Amygdala (tissue), 56 donors: ENCODE measurements around the gene MARCHF9.
"Not testable (repeated sequence)": the region's sequence is repeated elsewhere in the genome, so short reads cannot be mapped to it uniquely, and the experiment has no call there.

Experiments
- DNase-seq, 56 donors: peaks; one replicate each; lab custom pipeline; 2025; lab: John Stamatoyannopoulos, UW

Gene MARCHF9

DNA sequence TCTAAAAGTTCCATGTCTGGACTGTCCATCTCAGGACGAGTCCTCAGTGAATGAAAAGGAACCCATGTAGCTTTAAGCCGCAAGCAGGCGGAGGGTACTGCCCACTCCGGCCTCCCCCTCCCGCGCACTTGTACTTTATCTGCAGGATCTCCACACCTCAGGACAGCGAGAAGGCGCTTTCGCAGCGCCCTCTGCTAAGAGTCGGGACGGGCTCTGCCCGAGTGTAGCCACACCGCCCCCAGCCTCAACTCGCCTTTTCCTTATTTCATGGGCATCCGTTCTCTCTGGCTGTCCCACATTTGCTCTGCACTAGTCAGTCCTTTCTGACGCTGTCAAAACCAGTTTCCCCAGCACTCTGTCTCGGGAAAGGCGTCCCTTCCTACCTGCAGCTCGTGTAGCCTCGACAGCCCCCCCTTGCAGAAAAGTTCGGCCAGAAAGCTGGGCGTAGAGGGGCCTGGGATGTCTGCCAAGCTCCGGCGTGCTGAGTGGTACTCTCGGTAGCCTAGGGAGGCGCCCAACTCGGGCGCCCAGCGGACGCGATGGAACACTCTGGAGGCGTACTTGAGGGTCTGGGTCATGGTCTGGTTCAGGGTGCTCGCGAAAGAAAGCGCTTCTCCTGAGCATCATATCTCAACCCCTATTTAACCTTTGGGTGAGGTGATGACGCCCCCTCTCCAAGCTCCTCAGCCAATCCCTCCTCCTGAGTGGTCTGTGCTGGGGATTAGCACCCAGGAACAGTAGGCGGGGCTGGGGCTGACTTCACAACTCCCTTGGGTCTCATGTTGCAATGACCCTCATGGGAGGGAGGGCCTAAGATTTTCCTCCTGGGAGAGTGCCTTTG lies 11.8 kb downstream of the MARCHF9 start, which contains the start of gene CYP27B1:
Gene CYP27B1 (minus strand): TSS at position 615 of the 841 bp plus-strand sequence. CDS start 37 bp downstream, at position 578.
- DNase-seq: no peak

GRCh38 chr12:57767305-57767698 lies 12.4 kb downstream of the MARCHF9 start:
- no peak for DNase-seq

DNA sequence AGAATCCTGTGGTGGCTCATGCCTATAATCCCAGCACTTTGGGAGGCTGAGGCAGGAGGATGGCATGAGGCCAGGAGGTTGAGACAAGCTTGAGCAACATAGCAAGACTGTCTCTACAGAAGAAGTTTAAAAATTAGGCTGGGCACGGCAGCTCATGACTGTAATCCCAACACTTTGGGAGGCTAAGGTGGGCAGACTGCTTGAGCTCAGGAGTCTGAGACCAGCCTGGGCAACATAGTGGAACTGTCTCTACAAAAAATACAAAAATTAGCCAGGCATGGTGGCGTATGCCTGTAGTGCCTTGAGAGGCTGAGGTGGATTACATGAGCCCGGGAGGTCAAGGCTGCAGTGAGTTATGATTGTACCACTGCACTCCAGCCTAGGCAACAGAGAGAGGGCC lies 13.0 kb downstream of the MARCHF9 start:
- DNase-seq: no peak

DNA sequence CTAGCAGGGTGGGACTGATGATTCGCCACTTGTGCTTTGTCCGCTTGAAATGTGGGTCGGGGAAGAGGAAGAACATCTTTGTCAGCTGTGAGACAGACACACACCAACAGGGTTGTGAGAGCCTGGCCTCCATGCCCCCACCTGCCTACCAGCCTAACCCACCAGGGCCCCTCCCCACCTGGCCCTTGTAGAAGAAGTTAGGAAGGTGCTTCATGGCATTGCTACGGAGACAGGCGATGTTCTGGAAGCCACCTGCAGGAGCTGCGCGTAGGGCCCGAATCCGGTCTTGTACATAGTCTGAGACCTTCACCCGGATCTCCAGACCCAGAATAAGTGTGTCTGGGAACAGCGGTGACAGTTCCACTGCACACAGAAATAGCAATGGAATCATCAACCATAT lies 14.7 kb downstream of the MARCHF9 start:
- no peak for DNase-seq

DNA sequence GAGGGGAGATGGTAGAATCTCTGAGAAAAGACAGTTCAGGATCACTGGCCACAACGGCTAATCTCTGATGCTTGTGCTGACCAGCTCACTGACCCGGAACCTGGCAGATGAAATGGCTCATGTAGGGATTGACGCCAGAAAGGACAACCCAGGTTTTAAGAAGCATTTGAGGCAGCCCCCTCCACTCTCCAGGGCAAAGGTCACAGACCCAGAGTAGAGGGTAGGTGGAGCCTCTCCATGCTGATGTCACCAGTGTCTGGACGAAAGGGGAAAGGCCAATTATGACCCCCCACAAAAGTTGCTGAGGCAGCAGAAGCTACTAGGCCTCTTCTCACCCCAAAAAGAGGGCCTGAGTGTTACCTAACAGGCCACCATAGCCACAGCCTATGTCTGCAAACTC lies 15.8 kb downstream of the MARCHF9 start:
- DNase-seq: no peak

DNA sequence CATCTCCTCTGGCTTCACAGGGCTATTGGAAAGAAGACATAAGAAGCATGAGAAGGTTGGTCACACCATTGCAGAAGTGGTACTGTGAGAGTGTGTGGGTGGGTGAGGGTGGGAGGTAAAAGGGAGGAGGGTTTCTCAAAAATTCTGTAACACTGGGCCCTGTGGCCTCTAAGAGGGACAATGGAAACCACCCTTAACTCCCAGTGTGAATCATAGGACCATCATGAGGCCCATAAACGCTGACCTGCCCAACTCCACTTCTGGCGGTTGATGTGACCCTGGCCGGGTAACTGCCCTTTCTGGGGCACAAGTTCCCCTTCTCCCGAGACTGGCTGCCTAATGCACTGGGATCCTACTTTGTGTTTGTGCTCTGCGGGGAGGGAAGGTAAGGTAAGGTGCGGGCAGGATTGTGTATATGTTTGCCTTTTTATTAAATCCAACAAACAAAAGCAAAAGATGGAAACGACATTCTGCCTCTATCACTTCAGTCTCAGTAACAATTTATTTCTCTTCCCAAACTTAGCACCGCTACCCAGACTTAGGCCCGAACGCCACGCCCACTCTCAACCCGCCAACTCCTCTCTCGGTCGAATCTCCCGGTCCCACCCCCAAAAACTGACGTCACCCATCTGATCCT lies 16.5 kb downstream of the MARCHF9 start:
- peak in 20 of 56 donors; percentile 64 to 90 (median 77) for DNase-seq

DNA sequence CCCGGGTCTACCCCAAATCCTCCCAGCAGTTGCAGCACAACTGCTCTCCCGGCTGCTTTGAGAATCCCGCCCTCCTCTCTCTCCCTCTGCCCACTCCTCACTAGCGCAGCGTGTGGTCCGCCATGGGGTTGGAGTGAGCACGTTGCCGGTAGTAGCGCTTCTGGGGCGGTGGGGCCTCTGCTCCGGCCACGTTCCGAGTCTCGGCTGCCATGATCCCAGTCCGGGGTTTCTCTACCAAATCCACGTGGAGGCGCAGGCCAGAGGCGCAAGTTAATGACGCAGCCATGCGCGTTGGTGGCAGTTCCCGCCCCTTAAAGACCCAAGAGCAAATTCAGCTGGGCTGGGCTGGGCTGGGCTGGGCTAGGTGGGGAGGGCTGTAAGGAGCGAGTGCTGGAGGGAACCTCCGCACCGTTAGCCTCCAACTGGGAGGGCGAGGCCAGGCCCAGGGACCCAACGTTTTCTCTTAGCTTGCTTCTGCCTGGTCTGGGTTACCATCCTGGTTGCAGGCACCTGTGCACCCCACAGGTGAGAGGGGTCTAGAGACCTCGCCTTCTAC lies 17.0 kb downstream of the MARCHF9 start, which contains the start of gene METTL1:
Gene METTL1 (minus strand): TSS at position 233 of the 556 bp plus-strand sequence. CDS start 22 bp downstream, at position 211.
- DNase-seq: peak; percentile 32 to 97 (median 89)

GRCh38 chr12:57772429-57773322 lies 17.8 kb downstream of the MARCHF9 start, which contains the start of gene EEF1AKMT3:
Gene EEF1AKMT3, plus strand, starts transcription at chr12:57772614. Its CDS starts 111 bp downstream, at chr12:57772725.
- peak in 27 of 56 donors; percentile 23 to 68 (median 52) for DNase-seq

- not testable (repeated sequence) for DNase-seq
Observed at GRCh38 chr12:57774634-57775033, 19.7 kb downstream of the MARCHF9 start.

DNA sequence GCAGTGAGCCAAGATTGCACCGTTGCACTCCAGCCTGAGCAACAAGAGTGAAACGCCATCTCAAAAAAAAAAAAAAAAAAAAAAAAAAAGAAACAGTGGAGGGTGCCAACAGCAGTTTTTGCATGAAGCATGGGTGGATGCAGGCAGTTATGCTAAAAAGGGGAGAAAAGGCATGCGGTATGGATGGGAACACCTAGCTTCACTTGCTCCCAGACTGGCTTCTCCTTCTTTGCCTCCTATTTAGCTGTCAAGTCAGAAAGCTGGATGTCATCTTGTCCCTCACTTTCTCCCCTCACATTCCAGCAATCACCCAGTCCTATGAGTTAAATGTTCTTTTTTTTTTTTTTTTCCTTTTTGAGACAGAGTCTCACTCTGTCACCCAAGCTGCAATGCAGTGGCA lies 20.1 kb downstream of the MARCHF9 start:
- no peak for DNase-seq

DNA sequence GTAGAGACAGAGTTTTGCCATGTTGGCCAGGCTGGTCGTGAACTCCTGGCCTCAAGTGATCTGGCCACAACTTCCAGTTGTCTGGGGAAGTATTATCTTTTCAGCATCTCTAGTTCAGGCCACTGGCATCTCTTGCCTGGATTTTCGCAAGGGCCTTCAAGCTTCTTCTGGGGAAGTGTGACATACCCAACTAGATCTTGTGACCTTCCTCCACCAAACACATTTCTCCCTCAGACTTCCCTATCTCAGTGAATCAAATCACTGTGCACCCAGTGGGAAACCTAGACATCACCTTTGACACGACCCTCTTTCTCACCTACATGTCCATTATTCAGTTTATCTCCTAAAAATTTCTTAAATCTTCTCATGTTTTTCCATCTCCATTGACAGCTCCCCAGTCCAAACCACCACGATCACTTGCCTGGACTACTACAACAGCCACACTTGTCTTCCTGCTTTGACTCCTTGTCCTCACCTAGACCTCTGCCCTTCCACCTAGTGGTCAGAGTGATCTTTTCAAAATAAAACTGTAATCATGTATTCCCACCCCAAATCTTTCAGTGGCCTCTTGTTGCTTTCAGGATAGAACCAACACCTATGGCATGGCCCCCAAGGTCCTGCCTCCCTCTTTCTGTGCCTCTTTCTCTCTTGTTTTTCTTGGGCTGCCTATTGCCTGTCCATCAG lies 20.8 kb downstream of the MARCHF9 start:
- no peak for DNase-seq

DNA sequence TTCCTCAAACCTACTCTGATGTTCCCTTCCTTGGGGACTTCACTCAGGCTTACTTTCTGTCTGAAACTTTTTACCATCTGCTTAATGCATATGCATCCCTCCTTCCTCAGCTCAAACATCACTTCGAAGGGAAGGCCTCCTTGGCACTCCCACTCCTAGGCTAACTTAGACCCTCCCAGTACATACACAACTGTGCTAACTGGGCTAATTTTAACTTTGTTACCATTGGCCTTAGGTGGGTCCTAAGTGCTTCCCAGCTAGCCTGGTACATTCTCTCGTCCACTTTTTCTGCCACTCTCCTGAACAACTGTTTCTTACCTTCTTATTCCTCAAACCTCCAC lies 21.3 kb downstream of the MARCHF9 start:
- no peak for DNase-seq

- no peak for DNase-seq
Observed at GRCh38 chr12:57777367-57777766, 22.5 kb downstream of the MARCHF9 start.

DNA sequence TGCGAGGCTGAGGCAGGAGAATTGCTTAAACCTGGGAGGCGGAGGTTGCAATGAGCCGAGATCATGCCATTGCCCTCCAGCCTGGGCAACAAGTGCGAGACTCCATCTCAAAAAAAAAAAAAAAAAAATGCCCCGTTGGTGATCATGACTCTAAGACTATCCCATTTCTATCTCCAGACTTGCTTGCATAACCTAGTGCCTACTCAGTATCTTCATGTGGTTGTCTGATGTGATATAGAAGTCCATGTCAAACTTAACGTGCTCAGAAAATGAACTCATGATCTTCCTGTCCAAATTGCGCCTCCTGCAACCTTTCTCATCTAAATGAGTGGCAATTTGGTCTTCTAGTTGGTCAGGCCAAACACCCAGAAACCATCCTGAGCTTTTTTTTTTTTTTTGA lies 23.0 kb downstream of the MARCHF9 start:
- no peak for DNase-seq

- no peak for DNase-seq
Observed at GRCh38 chr12:57779736-57780135, 24.8 kb downstream of the MARCHF9 start.

GRCh38 chr12:57780284-57780897 lies 25.5 kb downstream of the MARCHF9 start:
- DNase-seq: no peak

DNA sequence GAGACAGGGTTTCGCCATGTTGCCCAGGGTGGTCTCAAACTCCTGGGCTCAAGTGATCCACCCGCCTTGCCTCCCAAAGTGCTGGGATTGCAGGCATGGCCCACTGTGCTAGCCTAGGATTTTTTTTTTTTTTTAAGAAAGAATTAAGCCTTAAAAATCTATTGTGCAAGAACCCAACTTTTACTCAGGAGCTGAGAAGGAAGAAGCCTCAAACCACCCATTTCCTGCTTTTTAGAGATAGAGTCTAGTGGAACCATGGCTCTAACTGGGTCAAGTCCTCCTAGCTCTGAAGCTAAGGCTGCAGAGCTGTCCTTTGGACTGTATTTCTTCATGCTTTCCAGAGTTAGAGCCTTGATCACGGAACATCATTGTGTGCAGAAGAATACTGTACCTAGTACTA lies 26.3 kb downstream of the MARCHF9 start:
- DNase-seq: no peak

GRCh38 chr12:57781801-57782200 lies 26.9 kb downstream of the MARCHF9 start:
- DNase-seq: no peak

- no peak for DNase-seq
Observed at GRCh38 chr12:57782243-57782607, 27.3 kb downstream of the MARCHF9 start.
